GM08714 (cell line): ENCODE data around the gene CREB3L2.
"Not testable (repeated sequence)": the region's sequence is repeated elsewhere in the genome, so short reads cannot be mapped to it uniquely, and the experiment has no call there.

Experiments
- H3K4me3 ChIP-seq: fragments of 200-500 bp; sonication (Bioruptor generic); 2 replicates; pipeline ENCODE4 v1.5.1; 2014; ENCODE audit warnings: mild to moderate bottlenecking, low read length, inconsistent platforms
- ZNF274 ChIP-seq: IDR thresholded peaks from 2 replicates; pipeline ENCODE4 v1.6.1; 2012; ENCODE audit warnings: mild to moderate bottlenecking, low read depth, low read length

The CREB3L2 gene

GRCh38 chr7:137987018-137987349 lies 14.9 kb downstream of the CREB3L2 start:
- no peak for TF ChIP-seq ZNF274
- H3K4me3 ChIP-seq: peak overlapping the region; percentile 5; the same call in 1 of the 2 replicates

GRCh38 chr7:137986252-137987017 lies 15.5 kb downstream of the CREB3L2 start:
- peak overlapping the region; percentile 26; the same call in 1 of the 2 replicates for H3K4me3 ChIP-seq
- no peak for TF ChIP-seq ZNF274

GRCh38 chr7:137985897-137986251 lies 16.0 kb downstream of the CREB3L2 start:
- TF ChIP-seq ZNF274: no peak
- H3K4me3 ChIP-seq: peak overlapping the region; percentile 26; the same call in 1 of the 2 replicates

GRCh38 chr7:137985253-137985896 lies 16.5 kb downstream of the CREB3L2 start:
- TF ChIP-seq ZNF274: no peak
- peak overlapping the region; percentile 55; the same call in 1 of the 2 replicates for H3K4me3 ChIP-seq

- no peak for TF ChIP-seq ZNF274
- H3K4me3 ChIP-seq: no peak overlapping the region
These were observed 17.5 kb downstream of the CREB3L2 start for GRCh38 chr7:137984181-137985041.

GRCh38 chr7:137983323-137984008 lies 18.4 kb downstream of the CREB3L2 start:
- TF ChIP-seq ZNF274: no peak

GRCh38 chr7:137982394-137982793 lies 19.5 kb downstream of the CREB3L2 start:
- H3K4me3 ChIP-seq: not testable (repeated sequence)

More at GRCh38 chr7:137983323-137984008, 18.4 kb downstream of the CREB3L2 start:
- no peak overlapping the region for H3K4me3 ChIP-seq

- no peak for TF ChIP-seq ZNF274
- H3K4me3 ChIP-seq: peak overlapping the region; percentile 37; the same call in 1 of the 2 replicates
These were observed 20.2 kb downstream of the CREB3L2 start for GRCh38 chr7:137981668-137982067.

GRCh38 chr7:137981175-137981574 lies 20.7 kb downstream of the CREB3L2 start:
- peak overlapping the region; percentile 42; the same call in 1 of the 2 replicates for H3K4me3 ChIP-seq
- TF ChIP-seq ZNF274: no peak

GRCh38 chr7:137980308-137980707 lies 21.6 kb downstream of the CREB3L2 start:
- TF ChIP-seq ZNF274: no peak
- no peak overlapping the region for H3K4me3 ChIP-seq

GRCh38 chr7:137978464-137979237 lies 23.2 kb downstream of the CREB3L2 start:
- no peak for TF ChIP-seq ZNF274
- no peak overlapping the region for H3K4me3 ChIP-seq

GRCh38 chr7:137977173-137977572 lies 24.7 kb downstream of the CREB3L2 start:
- TF ChIP-seq ZNF274: no peak
- no peak overlapping the region for H3K4me3 ChIP-seq

GRCh38 chr7:137976696-137977095 lies 25.2 kb downstream of the CREB3L2 start:
- H3K4me3 ChIP-seq: no peak overlapping the region
- TF ChIP-seq ZNF274: no peak
